ENCODE results near the gene GRK5. TPM values are rescaled to one million over a fixed set of nuclear protein-coding genes. Genes with fewer than 3 reads are reported as not detected.

GRK5 gene
- total RNA-seq, 1 experiment from 2014 or later: 4.8 TPM

- Histone ChIP-seq H3K4me1 (replicated peaks; ENCODE audit: insufficient read depth) (peaks cover 40% of the 10 kb centered on the region), H3K27me3 (ENCODE audit: insufficient read depth, low read depth) (no peaks in the 10 kb centered on the region), H3F3A (ENCODE audit: insufficient read depth, low read depth) (peaks cover 30% of the 10 kb centered on the region), H3K36me3 (ENCODE audit: low read depth) (no peaks in the 10 kb centered on the region), H3K9me2 (ENCODE audit: insufficient read depth) (no peaks in the 10 kb centered on the region), H3K4me2 (no peak overlapping the region), H4K20me1 (ENCODE audit: insufficient read depth) (no peaks in the 10 kb centered on the region), H2AFZ (no peak overlapping the region), H3K27ac (no peak overlapping the region), H3K9me3 (ENCODE audit: insufficient read depth, low read depth) (no peaks in the 10 kb centered on the region), H3K79me2 (ENCODE audit: low read depth) (no peaks in the 10 kb centered on the region), H3K4me3 (no peak overlapping the region)
- CTCF ChIA-PET: no interaction called here
- POLR2A ChIA-PET (ENCODE audit: unreplicated experiment): no interaction called here
- no TSS peak for BruUV-seq (replicated peaks)
- no peak for DNase-seq
- intact Hi-C loops (cut with micrococcal nuclease; ENCODE audit: unreplicated experiment): loop anchor here (5.0 kb wide), 1 partner anchor 44 kb away; the partner anchor contains the start of gene GRK5
- no peak for TF ChIP-seq CTCF (conservative IDR thresholded peaks at IDR 0.05)
- no peak for TF ChIP-seq EZH2 (IDR thresholded peaks at IDR 0.05; ENCODE audit: low read depth)
Measured at GRCh38 chr10:119251315-119251708, 43.9 kb downstream of the GRK5 start.

GRCh38 chr10:119252051-119252465 is 44.7 kb downstream of the GRK5 start:
- TF ChIP-seq EZH2 (IDR thresholded peaks at IDR 0.05; ENCODE audit: low read depth) (no peak), CTCF (conservative IDR thresholded peaks at IDR 0.05) (no peak)
- intact Hi-C loops (cut with micrococcal nuclease; ENCODE audit: unreplicated experiment): loop anchor here (5.0 kb wide), 1 partner anchor 45 kb away; the partner anchor contains the start of gene GRK5
- H3K4me1 ChIP-seq (replicated peaks; ENCODE audit: insufficient read depth): peaks cover 40% of the 10 kb centered on the region
- H3K9me2 ChIP-seq (ENCODE audit: insufficient read depth): no peaks in the 10 kb centered on the region
- no peak overlapping the region for H2AFZ ChIP-seq
- no peaks in the 10 kb centered on the region for H3K36me3 ChIP-seq (ENCODE audit: low read depth)
- peaks cover 30% of the 10 kb centered on the region for H3F3A ChIP-seq (ENCODE audit: insufficient read depth, low read depth)
- no peaks in the 10 kb centered on the region for H3K79me2 ChIP-seq (ENCODE audit: low read depth)
- ChIA-PET CTCF (no interaction called here), POLR2A (ENCODE audit: unreplicated experiment) (no interaction called here)
- no TSS peak for BruUV-seq (replicated peaks)
- H3K27ac ChIP-seq: no peak overlapping the region
- no peaks in the 10 kb centered on the region for H4K20me1 ChIP-seq (ENCODE audit: insufficient read depth)
- DNase-seq: no peak
- H3K4me2 ChIP-seq: no peak overlapping the region
- H3K27me3 ChIP-seq (ENCODE audit: insufficient read depth, low read depth): no peaks in the 10 kb centered on the region
- H3K9me3 ChIP-seq (ENCODE audit: insufficient read depth, low read depth): no peaks in the 10 kb centered on the region
- H3K4me3 ChIP-seq: no peak overlapping the region

GRCh38 chr10:119252470-119253151 is 45.2 kb downstream of the GRK5 start:
- H3K36me3 ChIP-seq (ENCODE audit: low read depth): no peaks in the 10 kb centered on the region
- TF ChIP-seq CTCF (conservative IDR thresholded peaks at IDR 0.05): no peak
- TF ChIP-seq EZH2 (IDR thresholded peaks at IDR 0.05; ENCODE audit: low read depth): no peak
- H3F3A ChIP-seq (ENCODE audit: insufficient read depth, low read depth): peaks cover 30% of the 10 kb centered on the region
- no peaks in the 10 kb centered on the region for H3K79me2 ChIP-seq (ENCODE audit: low read depth)
- peaks cover 40% of the 10 kb centered on the region for H3K4me1 ChIP-seq (replicated peaks; ENCODE audit: insufficient read depth)
- ChIA-PET POLR2A (ENCODE audit: unreplicated experiment) (interaction anchor here (0.5 to 0.9 kb wide), 3 partner anchors 45 to 498 kb away, joined by 3 to 11 read pairs (median 9); partner anchors contain the start of genes CACUL1 and GRK5), CTCF (interaction anchor here (0.7 to 0.9 kb wide), 2 partner anchors 43 to 45 kb away, joined by 3 to 14 read pairs; partner anchors contain the start of gene GRK5)
- H3K9me2 ChIP-seq (ENCODE audit: insufficient read depth): no peaks in the 10 kb centered on the region
- no peak overlapping the region; the same call in 1 of the 2 replicates for H3K4me3 ChIP-seq
- no peak for DNase-seq
- no peaks in the 10 kb centered on the region for H3K9me3 ChIP-seq (ENCODE audit: insufficient read depth, low read depth)
- BruUV-seq (replicated peaks): no TSS peak
- peak overlapping the region; percentile 59; the same call in 1 of the 2 replicates for H2AFZ ChIP-seq
- peak overlapping the region; percentile 68 for H3K4me2 ChIP-seq
- peak overlapping the region; percentile 97 for H3K27ac ChIP-seq
- no peaks in the 10 kb centered on the region for H4K20me1 ChIP-seq (ENCODE audit: insufficient read depth)
- H3K27me3 ChIP-seq (ENCODE audit: insufficient read depth, low read depth): no peaks in the 10 kb centered on the region
- intact Hi-C loops (cut with micrococcal nuclease; ENCODE audit: unreplicated experiment): loop anchor here (5.0 kb wide), 1 partner anchor 45 kb away; the partner anchor contains the start of gene GRK5

Data from PC-9 (cell line).